ENCODE data around the gene SEL1L2.

DNA sequence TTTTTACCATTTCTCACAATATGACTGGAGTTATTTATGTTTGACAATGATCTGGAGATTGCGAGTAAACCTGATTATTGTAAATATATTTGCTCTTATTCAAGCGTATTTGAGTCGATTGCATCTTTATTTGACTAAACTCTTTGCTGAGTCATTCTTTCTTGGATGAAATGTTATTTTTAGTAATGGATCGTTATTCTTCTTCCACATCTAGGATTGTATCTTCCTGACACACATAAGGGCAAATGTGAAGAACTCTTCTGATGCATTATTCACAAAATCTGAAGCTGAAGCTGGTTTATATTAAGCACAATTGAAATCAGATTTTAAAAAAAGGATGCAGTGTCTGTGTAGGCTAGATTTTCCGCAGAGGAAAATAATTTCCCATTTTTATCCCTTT, 68.2 kb downstream of the SEL1L2 start:
- TF ChIP-seq CTCF (IDR thresholded peaks at IDR 0.05), result no peak
- TF ChIP-seq POLR2AphosphoS5 (IDR thresholded peaks at IDR 0.05), result no peak
- no peak for TF ChIP-seq POLR2A (IDR thresholded peaks at IDR 0.05)
